K562 (cell line): ENCODE data around the gene POTEG.
"Not testable (repeated sequence)": the region's sequence is repeated elsewhere in the genome, so short reads cannot be mapped to it uniquely, and the experiment has no call there.

Experiments
- ATF1 ChIP-seq, 2 experiments: fragments of 450-650 bp in 1 of 2; IDR thresholded peaks; 2 replicates each; pipeline ENCODE4 v1.6.1; 2016; ENCODE audit warnings: missing compliant biosample characterization in 1 of 2, missing genetic modification characterization in 1 of 2
- CC2D1A ChIP-seq: fragments of 450-650 bp; IDR thresholded peaks from 2 replicates; pipeline ENCODE4 v1.6.1; 2017; ENCODE audit warnings: mild to moderate bottlenecking
- MAFK ChIP-seq: IDR thresholded peaks from 2 replicates; pipeline ENCODE4 v1.6.1; 2011; ENCODE audit warnings: low read length, improper control_type of control experiment
- MYC ChIP-seq, 2 experiments: fragments of 250-450 bp in 1 of 2; sonication (Bioruptor Pico) in 1 of 2; IDR thresholded peaks; 2 replicates each; pipeline versions ENCODE4 v1.5.1 to v1.6.1; 2012 to 2021; ENCODE audit warnings: low read depth in 2 of 2, borderline replicate concordance in 1 of 2, improper control_type of control experiment in 1 of 2, low read length in 1 of 2, mild to moderate bottlenecking in 1 of 2, moderate library complexity in 1 of 2
- POLR2AphosphoS5 ChIP-seq: IDR thresholded peaks from 2 replicates; pipeline ENCODE4 v1.6.1; 2011; ENCODE audit warnings: mild to moderate bottlenecking, low read depth, low read length, moderate library complexity; ENCODE audit not compliant: control insufficient read depth, insufficient read depth
- RAD51 ChIP-seq: fragments of 450-650 bp; IDR thresholded peaks from 2 replicates; pipeline ENCODE4 v1.7.1; 2016; ENCODE audit warnings: low read depth, mild to moderate bottlenecking, borderline replicate concordance
- TF ChIP-seq, protein P1 (sequence below): sonication (generic); formaldehyde crosslinking; IDR thresholded peaks from 2 replicates; pipeline ENCODE4 v1.9.0; 2022; ENCODE audit warnings: mild to moderate bottlenecking, missing genetic modification reagents
- TF ChIP-seq, protein P2 (sequence below): IDR thresholded peaks from 3 replicates; pipeline ENCODE4 v1.6.1; 2011; ENCODE audit warnings: borderline replicate concordance, mild to moderate bottlenecking; ENCODE audit not compliant: insufficient read length, insufficient read depth

DNA sequence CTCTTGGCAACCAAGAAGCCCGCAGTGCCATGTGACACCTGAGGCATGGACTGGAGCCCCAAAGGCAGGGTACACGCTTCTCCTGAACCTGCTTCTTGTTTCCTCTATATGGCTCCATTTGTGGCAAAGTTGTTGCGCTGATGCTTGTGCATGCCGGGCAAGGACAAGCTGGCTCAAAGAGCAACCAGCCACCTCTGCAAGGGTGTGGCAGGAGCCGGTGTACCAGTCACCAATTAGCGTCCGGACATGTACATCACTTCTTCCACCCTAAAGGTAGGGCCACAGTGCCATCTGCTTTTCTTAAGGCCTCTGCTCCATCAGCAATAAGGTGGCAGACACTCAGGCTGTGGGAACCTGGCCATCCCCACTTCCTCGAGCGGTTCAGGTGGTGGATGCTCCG, 43.9 kb downstream of the POTEG start:
- TF ChIP-seq, protein P1, sequence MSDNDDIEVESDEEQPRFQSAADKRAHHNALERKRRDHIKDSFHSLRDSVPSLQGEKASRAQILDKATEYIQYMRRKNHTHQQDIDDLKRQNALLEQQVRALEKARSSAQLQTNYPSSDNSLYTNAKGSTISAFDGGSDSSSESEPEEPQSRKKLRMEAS (CRISPR knock-in tag) = not testable (repeated sequence)
- not testable (repeated sequence) for TF ChIP-seq POLR2AphosphoS5; MYC (IDR thresholded peaks at IDR 0.05; ENCODE audit: low read depth, low read length); MYC (CRISPR knock-in tag; IDR thresholded peaks at IDR 0.05; ENCODE audit: borderline replicate concordance, low read depth); RAD51; MAFK; CC2D1A; ATF1 (CRISPR knock-in tag; IDR thresholded peaks at IDR 0.05); ATF1 (tag; IDR thresholded peaks at IDR 0.05)
- TF ChIP-seq, protein P2, sequence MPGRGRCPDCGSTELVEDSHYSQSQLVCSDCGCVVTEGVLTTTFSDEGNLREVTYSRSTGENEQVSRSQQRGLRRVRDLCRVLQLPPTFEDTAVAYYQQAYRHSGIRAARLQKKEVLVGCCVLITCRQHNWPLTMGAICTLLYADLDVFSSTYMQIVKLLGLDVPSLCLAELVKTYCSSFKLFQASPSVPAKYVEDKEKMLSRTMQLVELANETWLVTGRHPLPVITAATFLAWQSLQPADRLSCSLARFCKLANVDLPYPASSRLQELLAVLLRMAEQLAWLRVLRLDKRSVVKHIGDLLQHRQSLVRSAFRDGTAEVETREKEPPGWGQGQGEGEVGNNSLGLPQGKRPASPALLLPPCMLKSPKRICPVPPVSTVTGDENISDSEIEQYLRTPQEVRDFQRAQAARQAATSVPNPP = not testable (repeated sequence)
